Measurements from ENCODE around the gene CPVL. TPM values are rescaled to one million over a fixed set of nuclear protein-coding genes. Genes with fewer than 3 reads are reported as not detected.

CPVL gene
- total RNA-seq, 2 donors from 2014 or later, result 4.7 to 48.3 TPM

DNA sequence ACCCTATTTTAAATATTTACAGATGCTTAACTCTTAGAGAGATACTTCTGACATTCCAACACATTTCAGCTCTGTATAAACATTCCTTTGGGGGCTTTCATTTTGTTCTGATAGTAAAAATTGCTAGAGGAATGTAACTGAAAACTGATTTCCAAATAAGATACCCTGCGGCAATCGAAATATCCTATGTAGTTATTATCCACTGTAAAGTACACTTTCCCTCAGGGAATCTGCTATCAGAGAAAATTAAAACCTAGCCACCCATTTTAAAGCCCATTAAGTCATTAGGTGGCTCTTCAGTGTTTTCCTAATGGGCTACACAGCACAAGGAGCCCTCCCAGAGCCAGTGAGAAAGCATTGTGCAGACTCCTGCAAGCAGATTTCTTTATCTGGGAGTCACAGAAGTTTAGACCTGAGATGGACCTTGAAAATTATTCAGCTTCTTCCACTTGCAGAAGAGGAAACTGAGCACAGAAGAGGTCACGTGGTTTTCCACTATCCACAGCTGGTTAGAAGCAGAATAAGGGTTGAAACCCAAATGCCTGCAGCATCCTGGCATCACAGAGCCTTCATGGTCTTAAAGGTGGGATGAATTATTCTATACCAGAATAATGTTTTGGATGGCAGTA is 12.6 kb upstream of the CPVL start:
- no peak for DNase-seq (ENCODE audit: low spot score)
- 26% methylated on average over 3 of the region's 3 CpGs for WGBS
- TF ChIP-seq POLR2A (IDR thresholded peaks at IDR 0.05) (no peak), POLR2AphosphoS5 (IDR thresholded peaks at IDR 0.05) (no peak)
- TF ChIP-seq, protein P1, sequence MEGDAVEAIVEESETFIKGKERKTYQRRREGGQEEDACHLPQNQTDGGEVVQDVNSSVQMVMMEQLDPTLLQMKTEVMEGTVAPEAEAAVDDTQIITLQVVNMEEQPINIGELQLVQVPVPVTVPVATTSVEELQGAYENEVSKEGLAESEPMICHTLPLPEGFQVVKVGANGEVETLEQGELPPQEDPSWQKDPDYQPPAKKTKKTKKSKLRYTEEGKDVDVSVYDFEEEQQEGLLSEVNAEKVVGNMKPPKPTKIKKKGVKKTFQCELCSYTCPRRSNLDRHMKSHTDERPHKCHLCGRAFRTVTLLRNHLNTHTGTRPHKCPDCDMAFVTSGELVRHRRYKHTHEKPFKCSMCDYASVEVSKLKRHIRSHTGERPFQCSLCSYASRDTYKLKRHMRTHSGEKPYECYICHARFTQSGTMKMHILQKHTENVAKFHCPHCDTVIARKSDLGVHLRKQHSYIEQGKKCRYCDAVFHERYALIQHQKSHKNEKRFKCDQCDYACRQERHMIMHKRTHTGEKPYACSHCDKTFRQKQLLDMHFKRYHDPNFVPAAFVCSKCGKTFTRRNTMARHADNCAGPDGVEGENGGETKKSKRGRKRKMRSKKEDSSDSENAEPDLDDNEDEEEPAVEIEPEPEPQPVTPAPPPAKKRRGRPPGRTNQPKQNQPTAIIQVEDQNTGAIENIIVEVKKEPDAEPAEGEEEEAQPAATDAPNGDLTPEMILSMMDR (IDR thresholded peaks at IDR 0.05), result no peak
- Histone ChIP-seq H3K27me3 (replicated peaks; ENCODE audit: insufficient read depth) (no peaks in the 10 kb centered on the region), H3K36me3 (no peaks in the 10 kb centered on the region), H3K9me3 (no peaks in the 10 kb centered on the region), H3K27ac (no peak overlapping the region), H3K4me3 (no peak overlapping the region), H3K4me1 (replicated peaks) (no peaks in the 10 kb centered on the region)
- intact Hi-C loops (cut with DNase I), result no loop called here

- Histone ChIP-seq H3K4me1 (replicated peaks) (no peaks in the 10 kb centered on the region), H3K4me3 (no peak overlapping the region), H3K9me3 (no peaks in the 10 kb centered on the region), H3K27me3 (replicated peaks; ENCODE audit: insufficient read depth) (no peaks in the 10 kb centered on the region), H3K36me3 (no peaks in the 10 kb centered on the region), H3K27ac (no peak overlapping the region)
- intact Hi-C loops (cut with DNase I), result no loop called here
- 59% methylated on average over 5 of the region's 5 CpGs for WGBS
- no peak for DNase-seq (ENCODE audit: low spot score)
- TF ChIP-seq POLR2AphosphoS5 (IDR thresholded peaks at IDR 0.05) (no peak), POLR2A (IDR thresholded peaks at IDR 0.05) (no peak)
- TF ChIP-seq, protein P1 (IDR thresholded peaks at IDR 0.05), result no peak
Observed at GRCh38 chr7:29156907-29157452, 10.6 kb upstream of the CPVL start.

- intact Hi-C loops (cut with DNase I), result no loop called here
- no peaks in the 10 kb centered on the region for H3K27me3 ChIP-seq (replicated peaks; ENCODE audit: insufficient read depth)
- DNase-seq (ENCODE audit: low spot score), result no peak
- TF ChIP-seq, protein P1 (IDR thresholded peaks at IDR 0.05), result no peak
- TF ChIP-seq POLR2A (IDR thresholded peaks at IDR 0.05), result no peak
- TF ChIP-seq POLR2AphosphoS5 (IDR thresholded peaks at IDR 0.05), result no peak
- no peaks in the 10 kb centered on the region for H3K36me3 ChIP-seq
- H3K27ac ChIP-seq, result no peak overlapping the region
- H3K4me3 ChIP-seq, result no peak overlapping the region
- H3K4me1 ChIP-seq (replicated peaks), result no peaks in the 10 kb centered on the region
- 95% methylated on average over 2 of the region's 2 CpGs for WGBS
- no peaks in the 10 kb centered on the region for H3K9me3 ChIP-seq
Observed at GRCh38 chr7:29154076-29154475, 7.7 kb upstream of the CPVL start.

DNA sequence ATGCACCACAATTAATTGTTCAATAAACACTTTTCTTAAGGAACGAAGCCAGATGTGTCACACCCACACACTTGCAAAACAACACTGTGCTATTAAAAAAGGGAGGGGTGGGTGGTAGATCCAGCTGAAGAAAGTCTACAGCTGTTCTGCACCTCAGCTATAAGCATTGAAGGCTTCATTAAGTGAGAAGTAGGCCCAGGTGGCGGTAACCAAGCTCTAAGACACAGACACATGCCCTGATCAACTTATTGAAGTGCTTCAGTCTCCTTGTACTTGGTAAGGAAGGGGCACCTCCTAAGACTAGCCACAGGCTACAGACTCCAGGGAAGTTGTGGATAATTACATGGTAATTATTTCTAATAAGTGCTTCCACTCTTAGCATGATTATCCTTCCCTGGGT is 4.5 kb upstream of the CPVL start:
- Histone ChIP-seq H3K4me3 (no peak overlapping the region), H3K9me3 (no peaks in the 10 kb centered on the region), H3K4me1 (replicated peaks) (no peaks in the 10 kb centered on the region), H3K36me3 (no peaks in the 10 kb centered on the region), H3K27ac (no peak overlapping the region), H3K27me3 (replicated peaks; ENCODE audit: insufficient read depth) (no peaks in the 10 kb centered on the region)
- WGBS, result 80% methylated on average over 2 of the region's 2 CpGs
- DNase-seq (ENCODE audit: low spot score), result no peak
- TF ChIP-seq POLR2A (IDR thresholded peaks at IDR 0.05), result no peak
- TF ChIP-seq, protein P1 (IDR thresholded peaks at IDR 0.05), result no peak
- TF ChIP-seq POLR2AphosphoS5 (IDR thresholded peaks at IDR 0.05), result no peak
- intact Hi-C loops (cut with DNase I), result no loop called here

GRCh38 chr7:29149036-29149435 is 2.7 kb upstream of the CPVL start:
- WGBS, result 91% methylated on average over 12 of the region's 12 CpGs
- Histone ChIP-seq H3K27me3 (replicated peaks; ENCODE audit: insufficient read depth) (no peaks in the 10 kb centered on the region), H3K9me3 (no peaks in the 10 kb centered on the region), H3K36me3 (no peaks in the 10 kb centered on the region), H3K27ac (no peak overlapping the region), H3K4me3 (no peak overlapping the region), H3K4me1 (replicated peaks) (no peaks in the 10 kb centered on the region)
- no peak for TF ChIP-seq POLR2AphosphoS5 (IDR thresholded peaks at IDR 0.05)
- TF ChIP-seq, protein P1 (IDR thresholded peaks at IDR 0.05), result no peak
- no peak for TF ChIP-seq POLR2A (IDR thresholded peaks at IDR 0.05)
- intact Hi-C loops (cut with DNase I), result no loop called here
- DNase-seq (ENCODE audit: low spot score), result no peak

Data from prostate gland (tissue), 2 donors.